Measurements from ENCODE around the gene IL7R. TPM values are rescaled to one million over a fixed set of nuclear protein-coding genes. Genes with fewer than 3 reads are reported as not detected.

The IL7R gene
- total and polyA plus RNA-seq, 8 donors, result 2.2 to 124 (median 7.5) TPM

GRCh38 chr5:35850967-35851680, 5.6 kb upstream of the IL7R start:
- H3K27ac ChIP-seq, result no peak overlapping the region
- TF ChIP-seq EP300 (IDR thresholded peaks at IDR 0.05) (no peak), POLR2A (IDR thresholded peaks at IDR 0.05) (no peak), CTCF (IDR thresholded peaks at IDR 0.05) (no peak)
- DNase-seq, result peak in 1 of 2 donors; percentile 11
- no peaks in the 10 kb centered on the region for H3K4me1 ChIP-seq
- intact Hi-C loops (cut with DNase I; ENCODE audit: low total_unique reads), result no loop called here
- H3K9me3 ChIP-seq, result peaks cover 0 to under 1% (median under 1%) of the 10 kb centered on the region in 4 donors
- H3K27me3 ChIP-seq, result no peaks in the 10 kb centered on the region
- 59 to 76% (median 67%) methylated on average over 8 of the region's 8 CpGs for WGBS, 5 donors
- H3K4me3 ChIP-seq, result peak overlapping the region; percentile 0 to 16 (median 7)
- no peaks in the 10 kb centered on the region for H3K36me3 ChIP-seq

GRCh38 chr5:35852084-35852734, 4.5 kb upstream of the IL7R start:
- DNase-seq, result peak in 1 of 2 donors; percentile 34
- Histone ChIP-seq H3K27me3 (no peaks in the 10 kb centered on the region), H3K4me1 (no peaks in the 10 kb centered on the region), H3K9me3 (no peaks in the 10 kb centered on the region), H3K36me3 (no peaks in the 10 kb centered on the region), H3K4me3 (no peak overlapping the region), H3K27ac (peak overlapping the region in 2 of 5 donors; percentile 2 to 13)
- intact Hi-C loops (cut with DNase I; ENCODE audit: low total_unique reads), result no loop called here
- WGBS, 5 donors, result 60 to 71% (median 67%) methylated on average over 8 of the region's 8 CpGs
- TF ChIP-seq CTCF (IDR thresholded peaks at IDR 0.05), result no peak
- no peak for TF ChIP-seq POLR2AphosphoS5 (IDR thresholded peaks at IDR 0.05)
- no peak for TF ChIP-seq POLR2A (IDR thresholded peaks at IDR 0.05)
- no peak for TF ChIP-seq EP300 (IDR thresholded peaks at IDR 0.05)

GRCh38 chr5:35852773-35853172, 3.9 kb upstream of the IL7R start:
- TF ChIP-seq POLR2AphosphoS5 (IDR thresholded peaks at IDR 0.05), result no peak
- TF ChIP-seq CTCF (IDR thresholded peaks at IDR 0.05), result no peak
- TF ChIP-seq EP300 (IDR thresholded peaks at IDR 0.05), result no peak
- TF ChIP-seq POLR2A (IDR thresholded peaks at IDR 0.05), result no peak
- intact Hi-C loops (cut with DNase I; ENCODE audit: low total_unique reads), result no loop called here
- no peak overlapping the region for H3K4me3 ChIP-seq
- peak overlapping the region in 2 of 5 donors; percentile 2 to 13 for H3K27ac ChIP-seq
- H3K9me3 ChIP-seq, result no peaks in the 10 kb centered on the region
- H3K27me3 ChIP-seq, result no peaks in the 10 kb centered on the region
- H3K36me3 ChIP-seq, result no peaks in the 10 kb centered on the region
- no peak for DNase-seq
- H3K4me1 ChIP-seq, result no peaks in the 10 kb centered on the region

- DNase-seq, result peak in 1 of 2 donors; percentile 34
- H3K36me3 ChIP-seq, result no peaks in the 10 kb centered on the region
- H3K27ac ChIP-seq, result peak overlapping the region in 4 of 5 donors; percentile 45 to 54 (median 47)
- TF ChIP-seq EP300 (IDR thresholded peaks at IDR 0.05) (no peak), POLR2A (IDR thresholded peaks at IDR 0.05) (no peak), POLR2AphosphoS5 (IDR thresholded peaks at IDR 0.05) (no peak), CTCF (IDR thresholded peaks at IDR 0.05) (no peak)
- H3K27me3 ChIP-seq, result no peaks in the 10 kb centered on the region
- H3K9me3 ChIP-seq, result no peaks in the 10 kb centered on the region
- intact Hi-C loops (cut with DNase I; ENCODE audit: low total_unique reads), result no loop called here
- no peak overlapping the region for H3K4me3 ChIP-seq
- WGBS, 5 donors, result 69 to 83% (median 76%) methylated on average over 3 of the region's 3 CpGs
- H3K4me1 ChIP-seq, result no peaks in the 10 kb centered on the region
Measured at GRCh38 chr5:35853631-35854030, 3.1 kb upstream of the IL7R start.
